K562 (cell line): Measurements from ENCODE around the gene FAM187B. TPM values are rescaled to one million over a fixed set of nuclear protein-coding genes. Genes with fewer than 3 reads are reported as not detected.
A peak's percentile ranks its signal among the peaks of the same experiment; 100 is the strongest.

Experiments used
- BRF1 ChIP-seq: IDR thresholded peaks from 3 replicates; pipeline ENCODE4 v1.6.1; 2011; ENCODE audit warnings: borderline replicate concordance, mild to moderate bottlenecking; ENCODE audit not compliant: insufficient read length; ENCODE audit errors: extremely low read depth
- ETV1 ChIP-seq: fragments of 450-650 bp; conservative IDR thresholded peaks from 2 replicates; pipeline ENCODE4 v1.6.1; 2016; ENCODE audit warnings: missing genetic modification characterization, control low read depth, low read depth, missing compliant biosample characterization
- JUND ChIP-seq, 2 experiments: IDR thresholded peaks; 2 replicates in 1 of 2; 3 replicates in 1 of 2; pipeline ENCODE4 v1.6.1; 2011; ENCODE audit warnings: borderline replicate concordance in 2 of 2, low read depth in 2 of 2, low read length in 2 of 2, improper control_type of control experiment in 1 of 2, missing biosample characterization in 1 of 2, missing genetic modification characterization in 1 of 2, missing genetic modification reagents in 1 of 2
- NR1H2 ChIP-seq: sonication (generic); formaldehyde crosslinking; IDR thresholded peaks from 2 replicates; pipeline ENCODE4 v1.4.0; 2020; ENCODE audit warnings: mild to moderate bottlenecking, missing genetic modification reagents
- PML ChIP-seq: IDR thresholded peaks from 2 replicates; pipeline ENCODE4 v1.6.1; 2012; ENCODE audit warnings: low read length, inconsistent platforms
- PURB ChIP-seq: sonication (generic); formaldehyde crosslinking; IDR thresholded peaks from 2 replicates; pipeline ENCODE4 v1.9.0; 2021; ENCODE audit warnings: low read depth, mild to moderate bottlenecking, missing genetic modification reagents
- SMARCE1 ChIP-seq: fragments of 450-650 bp; IDR thresholded peaks from 2 replicates; pipeline ENCODE4 v1.7.1; 2016; ENCODE audit warnings: mild to moderate bottlenecking
- SRSF1 ChIP-seq: fragments of 200-400 bp; formaldehyde crosslinking; IDR thresholded peaks from 2 replicates; pipeline ENCODE4 v1.6.1; 2017; ENCODE audit warnings: mild to moderate bottlenecking, low read depth, low read length, moderate library complexity
- STAG1 ChIP-seq: sonication (generic); formaldehyde crosslinking; IDR thresholded peaks from 2 replicates; pipeline ENCODE4 v1.5.0; 2020; ENCODE audit warnings: missing genetic modification reagents, borderline replicate concordance
- polyA plus RNA-seq, 8 experiments: library from polyadenylated mRNA; depleted of rRNA in 4 of 8; stranded (reverse) in 5 of 8; unstranded in 3 of 8; fragments of >200 nt; fragmentation: Nextera tagmentation in 2 of 8; fragmentation: Illumina TruSeq in 1 of 8; extraction: Ambion mirVana in 2 of 8; extraction: Trizol in 1 of 8; gene quantifications; 2 replicates each; pipeline versions ENCODE4 v1.2.1 to v1.2.3, GENCODE V29; 2011 to 2014; ENCODE audit warnings: inconsistent platforms in 1 of 8, missing spikeins in 1 of 8
- total RNA-seq, 7 experiments: library from RNA; depleted of rRNA in 6 of 7; stranded (reverse); fragments of >200 nt in 6 of 7; fragmentation: Illumina TruSeq in 2 of 7; extraction: Trizol in 2 of 7; gene quantifications; 2 replicates each; pipeline versions ENCODE4 v1.2.1 to v1.2.3, GENCODE V29; 2011 to 2021; ENCODE audit warnings: low replicate concordance in 1 of 7
- TF ChIP-seq, protein P1 (sequence below): fragments of 250-450 bp; sonication (Bioruptor Pico); IDR thresholded peaks from 2 replicates; pipeline ENCODE4 v1.8.0; 2022; ENCODE audit warnings: moderate library complexity, mild to moderate bottlenecking, inconsistent platforms
- TF ChIP-seq, protein P2 (sequence below), 2 experiments: fragments of 200-800 bp in 1 of 2; sonication (Bioruptor generic) in 1 of 2; sonication (generic) in 1 of 2; formaldehyde crosslinking in 1 of 2; IDR thresholded peaks in 1 of 2; conservative IDR thresholded peaks in 1 of 2; 2 replicates each; pipeline versions ENCODE4 v1.5.0 to v1.6.1; 2016 to 2020; ENCODE audit warnings: missing compliant biosample characterization in 1 of 2, missing genetic modification characterization in 1 of 2, missing genetic modification reagents in 1 of 2
- TF ChIP-seq, protein P3 (sequence below): fragments of 250-450 bp; sonication (Bioruptor Pico); IDR thresholded peaks from 2 replicates; pipeline ENCODE4 v1.5.0; 2021
- TF ChIP-seq, protein P4 (sequence below), 2 experiments: IDR thresholded peaks; 2 replicates each; pipeline ENCODE4 v1.6.1; 2011; ENCODE audit warnings: borderline replicate concordance in 1 of 2, control low read depth in 1 of 2, low read depth in 1 of 2, low read length in 1 of 2, mild to moderate bottlenecking in 1 of 2, mixed read lengths in 1 of 2, moderate library complexity in 1 of 2; ENCODE audit not compliant: insufficient read depth in 1 of 2, insufficient read length in 1 of 2, poor library complexity in 1 of 2, severe bottlenecking in 1 of 2; ENCODE audit errors: extremely low read depth in 1 of 2
- TF ChIP-seq, protein P5 (sequence below): sonication (generic); formaldehyde crosslinking; IDR thresholded peaks from 2 replicates; pipeline ENCODE4 v1.8.0; 2023; ENCODE audit warnings: missing genetic modification reagents, mild to moderate bottlenecking, borderline replicate concordance

The FAM187B gene
- total and polyA plus RNA-seq, 9 of the 15 experiments (the other 6 are each of a cell fraction or from before 2014, with no cell fraction given): 0.04 to 0.09 TPM; not detected in 7

DNA sequence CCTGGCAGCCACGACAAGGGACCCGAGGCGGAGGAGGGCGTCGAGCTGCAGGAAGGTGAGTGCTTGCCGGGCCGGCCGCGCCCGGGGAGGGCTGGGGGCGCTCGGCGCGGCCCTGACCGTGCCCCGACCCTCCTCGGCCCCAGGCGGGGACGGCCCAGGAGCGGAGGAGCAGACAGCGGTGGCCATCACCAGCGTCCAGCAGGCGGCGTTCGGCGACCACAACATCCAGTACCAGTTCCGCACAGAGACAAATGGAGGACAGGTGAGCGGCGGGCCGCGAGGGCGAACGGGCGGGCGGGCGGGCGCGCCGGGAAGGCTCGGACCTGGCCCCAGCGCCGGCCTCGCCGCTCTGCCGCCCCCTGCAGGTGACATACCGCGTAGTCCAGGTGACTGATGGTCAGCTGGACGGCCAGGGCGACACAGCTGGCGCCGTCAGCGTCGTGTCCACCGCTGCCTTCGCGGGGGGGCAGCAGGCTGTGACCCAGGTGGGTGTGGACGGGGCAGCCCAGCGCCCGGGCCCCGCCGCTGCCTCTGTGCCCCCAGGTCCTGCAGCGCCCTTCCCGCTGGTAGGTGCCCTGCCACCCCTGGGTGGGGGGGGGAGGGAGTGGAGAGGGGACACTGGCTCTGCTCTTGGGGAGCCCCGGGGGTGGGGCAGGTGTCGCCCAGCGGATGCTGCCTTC lies 41.0 kb upstream of the FAM187B start (continued):
- TF ChIP-seq, protein P1, sequence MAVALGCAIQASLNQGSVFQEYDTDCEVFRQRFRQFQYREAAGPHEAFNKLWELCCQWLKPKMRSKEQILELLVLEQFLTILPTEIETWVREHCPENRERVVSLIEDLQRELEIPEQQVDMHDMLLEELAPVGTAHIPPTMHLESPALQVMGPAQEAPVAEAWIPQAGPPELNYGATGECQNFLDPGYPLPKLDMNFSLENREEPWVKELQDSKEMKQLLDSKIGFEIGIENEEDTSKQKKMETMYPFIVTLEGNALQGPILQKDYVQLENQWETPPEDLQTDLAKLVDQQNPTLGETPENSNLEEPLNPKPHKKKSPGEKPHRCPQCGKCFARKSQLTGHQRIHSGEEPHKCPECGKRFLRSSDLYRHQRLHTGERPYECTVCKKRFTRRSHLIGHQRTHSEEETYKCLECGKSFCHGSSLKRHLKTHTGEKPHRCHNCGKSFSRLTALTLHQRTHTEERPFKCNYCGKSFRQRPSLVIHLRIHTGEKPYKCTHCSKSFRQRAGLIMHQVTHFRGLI (CRISPR knock-in tag): no peak
- TF ChIP-seq, protein P2, sequence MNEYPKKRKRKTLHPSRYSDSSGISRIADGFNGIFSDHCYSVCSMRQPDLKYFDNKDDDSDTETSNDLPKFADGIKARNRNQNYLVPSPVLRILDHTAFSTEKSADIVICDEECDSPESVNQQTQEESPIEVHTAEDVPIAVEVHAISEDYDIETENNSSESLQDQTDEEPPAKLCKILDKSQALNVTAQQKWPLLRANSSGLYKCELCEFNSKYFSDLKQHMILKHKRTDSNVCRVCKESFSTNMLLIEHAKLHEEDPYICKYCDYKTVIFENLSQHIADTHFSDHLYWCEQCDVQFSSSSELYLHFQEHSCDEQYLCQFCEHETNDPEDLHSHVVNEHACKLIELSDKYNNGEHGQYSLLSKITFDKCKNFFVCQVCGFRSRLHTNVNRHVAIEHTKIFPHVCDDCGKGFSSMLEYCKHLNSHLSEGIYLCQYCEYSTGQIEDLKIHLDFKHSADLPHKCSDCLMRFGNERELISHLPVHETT (CRISPR knock-in tag; conservative IDR thresholded peaks at IDR 0.05 in 1 of 2, IDR thresholded peaks at IDR 0.05 in 1 of 2): no peak
- TF ChIP-seq PML: no peak
- TF ChIP-seq SRSF1: no peak
- no peak for TF ChIP-seq SMARCE1
- TF ChIP-seq PURB (CRISPR knock-in tag): no peak
- TF ChIP-seq, protein P3, sequence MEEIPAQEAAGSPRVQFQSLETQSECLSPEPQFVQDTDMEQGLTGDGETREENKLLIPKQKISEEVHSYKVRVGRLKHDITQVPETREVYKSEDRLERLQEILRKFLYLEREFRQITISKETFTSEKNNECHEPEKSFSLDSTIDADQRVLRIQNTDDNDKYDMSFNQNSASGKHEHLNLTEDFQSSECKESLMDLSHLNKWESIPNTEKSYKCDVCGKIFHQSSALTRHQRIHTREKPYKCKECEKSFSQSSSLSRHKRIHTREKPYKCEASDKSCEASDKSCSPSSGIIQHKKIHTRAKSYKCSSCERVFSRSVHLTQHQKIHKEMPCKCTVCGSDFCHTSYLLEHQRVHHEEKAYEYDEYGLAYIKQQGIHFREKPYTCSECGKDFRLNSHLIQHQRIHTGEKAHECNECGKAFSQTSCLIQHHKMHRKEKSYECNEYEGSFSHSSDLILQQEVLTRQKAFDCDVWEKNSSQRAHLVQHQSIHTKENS (CRISPR knock-in tag): no peak
- TF ChIP-seq, protein P4, sequence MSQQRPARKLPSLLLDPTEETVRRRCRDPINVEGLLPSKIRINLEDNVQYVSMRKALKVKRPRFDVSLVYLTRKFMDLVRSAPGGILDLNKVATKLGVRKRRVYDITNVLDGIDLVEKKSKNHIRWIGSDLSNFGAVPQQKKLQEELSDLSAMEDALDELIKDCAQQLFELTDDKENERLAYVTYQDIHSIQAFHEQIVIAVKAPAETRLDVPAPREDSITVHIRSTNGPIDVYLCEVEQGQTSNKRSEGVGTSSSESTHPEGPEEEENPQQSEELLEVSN (IDR thresholded peaks at IDR 0.05; ENCODE audit: borderline replicate concordance in 1 of 2, extremely low read depth in 1 of 2, insufficient read depth in 1 of 2, insufficient read length in 1 of 2, low read depth in 1 of 2, low read length in 1 of 2, poor library complexity in 1 of 2, severe bottlenecking in 1 of 2): peak; percentile 11 to 39
- TF ChIP-seq JUND (IDR thresholded peaks at IDR 0.05; ENCODE audit: borderline replicate concordance, low read depth, low read length): peak; percentile 40
- no peak; the same call in 2 of the 3 replicates for TF ChIP-seq JUND (tag; IDR thresholded peaks at IDR 0.05; ENCODE audit: borderline replicate concordance, low read depth, low read length)
- no peak for TF ChIP-seq BRF1
- no peak for TF ChIP-seq ETV1 (tag)
- peak; percentile 46; the same call in 1 of the 2 replicates for TF ChIP-seq STAG1 (CRISPR knock-in tag)
- no peak for TF ChIP-seq NR1H2 (CRISPR knock-in tag)
- TF ChIP-seq, protein P5, sequence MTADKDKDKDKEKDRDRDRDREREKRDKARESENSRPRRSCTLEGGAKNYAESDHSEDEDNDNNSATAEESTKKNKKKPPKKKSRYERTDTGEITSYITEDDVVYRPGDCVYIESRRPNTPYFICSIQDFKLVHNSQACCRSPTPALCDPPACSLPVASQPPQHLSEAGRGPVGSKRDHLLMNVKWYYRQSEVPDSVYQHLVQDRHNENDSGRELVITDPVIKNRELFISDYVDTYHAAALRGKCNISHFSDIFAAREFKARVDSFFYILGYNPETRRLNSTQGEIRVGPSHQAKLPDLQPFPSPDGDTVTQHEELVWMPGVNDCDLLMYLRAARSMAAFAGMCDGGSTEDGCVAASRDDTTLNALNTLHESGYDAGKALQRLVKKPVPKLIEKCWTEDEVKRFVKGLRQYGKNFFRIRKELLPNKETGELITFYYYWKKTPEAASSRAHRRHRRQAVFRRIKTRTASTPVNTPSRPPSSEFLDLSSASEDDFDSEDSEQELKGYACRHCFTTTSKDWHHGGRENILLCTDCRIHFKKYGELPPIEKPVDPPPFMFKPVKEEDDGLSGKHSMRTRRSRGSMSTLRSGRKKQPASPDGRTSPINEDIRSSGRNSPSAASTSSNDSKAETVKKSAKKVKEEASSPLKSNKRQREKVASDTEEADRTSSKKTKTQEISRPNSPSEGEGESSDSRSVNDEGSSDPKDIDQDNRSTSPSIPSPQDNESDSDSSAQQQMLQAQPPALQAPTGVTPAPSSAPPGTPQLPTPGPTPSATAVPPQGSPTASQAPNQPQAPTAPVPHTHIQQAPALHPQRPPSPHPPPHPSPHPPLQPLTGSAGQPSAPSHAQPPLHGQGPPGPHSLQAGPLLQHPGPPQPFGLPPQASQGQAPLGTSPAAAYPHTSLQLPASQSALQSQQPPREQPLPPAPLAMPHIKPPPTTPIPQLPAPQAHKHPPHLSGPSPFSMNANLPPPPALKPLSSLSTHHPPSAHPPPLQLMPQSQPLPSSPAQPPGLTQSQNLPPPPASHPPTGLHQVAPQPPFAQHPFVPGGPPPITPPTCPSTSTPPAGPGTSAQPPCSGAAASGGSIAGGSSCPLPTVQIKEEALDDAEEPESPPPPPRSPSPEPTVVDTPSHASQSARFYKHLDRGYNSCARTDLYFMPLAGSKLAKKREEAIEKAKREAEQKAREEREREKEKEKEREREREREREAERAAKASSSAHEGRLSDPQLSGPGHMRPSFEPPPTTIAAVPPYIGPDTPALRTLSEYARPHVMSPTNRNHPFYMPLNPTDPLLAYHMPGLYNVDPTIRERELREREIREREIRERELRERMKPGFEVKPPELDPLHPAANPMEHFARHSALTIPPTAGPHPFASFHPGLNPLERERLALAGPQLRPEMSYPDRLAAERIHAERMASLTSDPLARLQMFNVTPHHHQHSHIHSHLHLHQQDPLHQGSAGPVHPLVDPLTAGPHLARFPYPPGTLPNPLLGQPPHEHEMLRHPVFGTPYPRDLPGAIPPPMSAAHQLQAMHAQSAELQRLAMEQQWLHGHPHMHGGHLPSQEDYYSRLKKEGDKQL (CRISPR knock-in tag): no peak
